Activated T-cell treated with anti-CD3 and anti-CD28 coated beads, Interleukin-2, amount 50 U/mL, for 24 hours (primary cell): ENCODE data around the gene DHCR7.

Source experiments
- DNase-seq: peaks from one replicate; pipeline ENCODE4 v3.0.0-alpha.2; 2020
- H3K27ac Mint-ChIP-seq: 2 replicates; pipeline ENCODE4 v1.8.0; 2020; ENCODE audit warnings: mild to moderate bottlenecking, mixed read lengths
- H3K27me3 Mint-ChIP-seq: 2 replicates; pipeline ENCODE4 v1.8.0; 2020; ENCODE audit warnings: mixed read lengths
- H3K36me3 Mint-ChIP-seq: 2 replicates; pipeline ENCODE4 v1.8.0; 2020; ENCODE audit warnings: low read depth, mixed read lengths
- H3K4me1 Mint-ChIP-seq: 2 replicates; pipeline ENCODE4 v1.8.0; 2020; ENCODE audit warnings: low read depth, mixed read lengths
- H3K4me3 Mint-ChIP-seq: 2 replicates; pipeline ENCODE4 v1.8.0; 2020; ENCODE audit warnings: mild to moderate bottlenecking, moderate library complexity, mixed read lengths
- H3K9me3 Mint-ChIP-seq: 2 replicates; pipeline ENCODE4 v1.8.0; 2020; ENCODE audit warnings: mixed read lengths

The DHCR7 gene

GRCh38 chr11:71407356-71407755 lies 40.8 kb downstream of the DHCR7 start:
- Mint-ChIP-seq H3K4me3 (no peak overlapping the region), H3K27ac (no peak overlapping the region), H3K36me3 (no peaks in the 10 kb centered on the region), H3K9me3 (peaks cover 3% of the 10 kb centered on the region), H3K4me1 (no peaks in the 10 kb centered on the region), H3K27me3 (peaks cover 12% of the 10 kb centered on the region)
- no peak for DNase-seq

- Mint-ChIP-seq H3K4me1 (no peaks in the 10 kb centered on the region), H3K27me3 (peaks cover 12% of the 10 kb centered on the region), H3K4me3 (no peak overlapping the region), H3K36me3 (no peaks in the 10 kb centered on the region), H3K9me3 (peaks cover 3% of the 10 kb centered on the region), H3K27ac (no peak overlapping the region)
- DNase-seq, result no peak
Measured at GRCh38 chr11:71406681-71407080, 41.5 kb downstream of the DHCR7 start.

- peaks cover 2% of the 10 kb centered on the region for H3K27me3 Mint-ChIP-seq
- H3K27ac Mint-ChIP-seq, result no peak overlapping the region
- no peaks in the 10 kb centered on the region for H3K36me3 Mint-ChIP-seq
- no peak for DNase-seq
- no peaks in the 10 kb centered on the region for H3K4me1 Mint-ChIP-seq
- peaks cover 3% of the 10 kb centered on the region for H3K9me3 Mint-ChIP-seq
- no peak overlapping the region for H3K4me3 Mint-ChIP-seq
Measured at GRCh38 chr11:71404209-71404608, 44.0 kb downstream of the DHCR7 start.

- no peaks in the 10 kb centered on the region for H3K4me1 Mint-ChIP-seq
- DNase-seq, result no peak
- H3K9me3 Mint-ChIP-seq, result peaks cover 3% of the 10 kb centered on the region
- H3K4me3 Mint-ChIP-seq, result no peak overlapping the region
- H3K27me3 Mint-ChIP-seq, result peaks cover 2% of the 10 kb centered on the region
- H3K36me3 Mint-ChIP-seq, result no peaks in the 10 kb centered on the region
- no peak overlapping the region for H3K27ac Mint-ChIP-seq
Measured at GRCh38 chr11:71402878-71403277, 45.3 kb downstream of the DHCR7 start.

- no peak for DNase-seq
- peaks cover 3% of the 10 kb centered on the region for H3K9me3 Mint-ChIP-seq
- H3K27me3 Mint-ChIP-seq, result no peaks in the 10 kb centered on the region
- no peaks in the 10 kb centered on the region for H3K4me1 Mint-ChIP-seq
- no peak overlapping the region for H3K4me3 Mint-ChIP-seq
- H3K27ac Mint-ChIP-seq, result no peak overlapping the region
- no peaks in the 10 kb centered on the region for H3K36me3 Mint-ChIP-seq
Measured at GRCh38 chr11:71400216-71400615, 48.0 kb downstream of the DHCR7 start.

- Mint-ChIP-seq H3K9me3 (peaks cover 3% of the 10 kb centered on the region), H3K27ac (no peak overlapping the region), H3K36me3 (no peaks in the 10 kb centered on the region), H3K27me3 (no peaks in the 10 kb centered on the region), H3K4me3 (no peak overlapping the region), H3K4me1 (no peaks in the 10 kb centered on the region)
- no peak for DNase-seq
Measured at GRCh38 chr11:71399341-71399740, 48.9 kb downstream of the DHCR7 start.

GRCh38 chr11:71397961-71398360 lies 50.2 kb downstream of the DHCR7 start:
- DNase-seq, result no peak
- no peaks in the 10 kb centered on the region for H3K4me1 Mint-ChIP-seq
- H3K36me3 Mint-ChIP-seq, result no peaks in the 10 kb centered on the region
- no peaks in the 10 kb centered on the region for H3K27me3 Mint-ChIP-seq
- no peak overlapping the region for H3K4me3 Mint-ChIP-seq
- H3K9me3 Mint-ChIP-seq, result no peaks in the 10 kb centered on the region
- H3K27ac Mint-ChIP-seq, result no peak overlapping the region

- Mint-ChIP-seq H3K4me1 (no peaks in the 10 kb centered on the region), H3K9me3 (no peaks in the 10 kb centered on the region), H3K4me3 (no peak overlapping the region), H3K36me3 (no peaks in the 10 kb centered on the region), H3K27ac (no peak overlapping the region), H3K27me3 (no peaks in the 10 kb centered on the region)
- no peak for DNase-seq
Measured at GRCh38 chr11:71397331-71397860, 50.8 kb downstream of the DHCR7 start.

- H3K9me3 Mint-ChIP-seq, result no peaks in the 10 kb centered on the region
- no peak for DNase-seq
- no peak overlapping the region for H3K27ac Mint-ChIP-seq
- no peaks in the 10 kb centered on the region for H3K36me3 Mint-ChIP-seq
- H3K4me3 Mint-ChIP-seq, result no peak overlapping the region
- H3K27me3 Mint-ChIP-seq, result peaks cover 4% of the 10 kb centered on the region
- H3K4me1 Mint-ChIP-seq, result no peaks in the 10 kb centered on the region
Measured at GRCh38 chr11:71396548-71397123, 51.6 kb downstream of the DHCR7 start.

- H3K4me3 Mint-ChIP-seq, result no peak overlapping the region
- H3K9me3 Mint-ChIP-seq, result no peaks in the 10 kb centered on the region
- no peak for DNase-seq
- H3K27me3 Mint-ChIP-seq, result peaks cover 4% of the 10 kb centered on the region
- no peak overlapping the region for H3K27ac Mint-ChIP-seq
- H3K4me1 Mint-ChIP-seq, result no peaks in the 10 kb centered on the region
- H3K36me3 Mint-ChIP-seq, result no peaks in the 10 kb centered on the region
Measured at GRCh38 chr11:71395774-71396173, 52.4 kb downstream of the DHCR7 start.

- H3K4me3 Mint-ChIP-seq, result no peak overlapping the region
- peaks cover 4% of the 10 kb centered on the region for H3K27me3 Mint-ChIP-seq
- no peaks in the 10 kb centered on the region for H3K4me1 Mint-ChIP-seq
- H3K9me3 Mint-ChIP-seq, result no peaks in the 10 kb centered on the region
- DNase-seq, result no peak
- no peak overlapping the region for H3K27ac Mint-ChIP-seq
- no peaks in the 10 kb centered on the region for H3K36me3 Mint-ChIP-seq
Measured at GRCh38 chr11:71395263-71395560, 53.0 kb downstream of the DHCR7 start.

- no peaks in the 10 kb centered on the region for H3K4me1 Mint-ChIP-seq
- H3K27ac Mint-ChIP-seq, result no peak overlapping the region
- no peaks in the 10 kb centered on the region for H3K9me3 Mint-ChIP-seq
- H3K36me3 Mint-ChIP-seq, result no peaks in the 10 kb centered on the region
- H3K4me3 Mint-ChIP-seq, result no peak overlapping the region
- no peak for DNase-seq
- peaks cover 4% of the 10 kb centered on the region for H3K27me3 Mint-ChIP-seq
Measured at GRCh38 chr11:71393283-71393682, 54.9 kb downstream of the DHCR7 start.

- DNase-seq, result no peak
- Mint-ChIP-seq H3K4me3 (no peak overlapping the region), H3K27ac (no peak overlapping the region), H3K9me3 (no peaks in the 10 kb centered on the region), H3K27me3 (peaks cover 4% of the 10 kb centered on the region), H3K36me3 (no peaks in the 10 kb centered on the region), H3K4me1 (no peaks in the 10 kb centered on the region)
Measured at GRCh38 chr11:71391796-71392195, 56.4 kb downstream of the DHCR7 start.

- H3K36me3 Mint-ChIP-seq, result no peaks in the 10 kb centered on the region
- H3K4me1 Mint-ChIP-seq, result no peaks in the 10 kb centered on the region
- no peak for DNase-seq
- H3K4me3 Mint-ChIP-seq, result no peak overlapping the region
- H3K9me3 Mint-ChIP-seq, result no peaks in the 10 kb centered on the region
- H3K27ac Mint-ChIP-seq, result no peak overlapping the region
- H3K27me3 Mint-ChIP-seq, result peaks cover 4% of the 10 kb centered on the region
Measured at GRCh38 chr11:71391352-71391751, 56.8 kb downstream of the DHCR7 start.

GRCh38 chr11:71388637-71389235 lies 59.5 kb downstream of the DHCR7 start:
- H3K9me3 Mint-ChIP-seq, result no peaks in the 10 kb centered on the region
- H3K27me3 Mint-ChIP-seq, result peaks cover 7% of the 10 kb centered on the region
- H3K4me1 Mint-ChIP-seq, result no peaks in the 10 kb centered on the region
- no peaks in the 10 kb centered on the region for H3K36me3 Mint-ChIP-seq
- H3K27ac Mint-ChIP-seq, result no peak overlapping the region
- H3K4me3 Mint-ChIP-seq, result no peak overlapping the region
- no peak for DNase-seq
